WERI-Rb-1 (cell line): Measurements from ENCODE around the gene COL27A1.

Experiments
- DNase-seq: peaks from one replicate; pipeline ENCODE4 v3.0.0-alpha.2; 2020
- H3K27ac ChIP-seq: fragments of 250-450 bp; sonication (Bioruptor Pico); 2 replicates; pipeline ENCODE4 v1.5.1; 2020; ENCODE audit warnings: mild to moderate bottlenecking, moderate library complexity
- H3K27me3 ChIP-seq: fragments of 250-450 bp; sonication (Bioruptor Pico); 2 replicates; pipeline ENCODE4 v1.5.1; 2021; ENCODE audit warnings: mild to moderate bottlenecking, low read depth, moderate library complexity; ENCODE audit not compliant: insufficient read depth, severe bottlenecking
- H3K36me3 ChIP-seq: fragments of 250-450 bp; sonication (Bioruptor Pico); 2 replicates; pipeline ENCODE4 v1.5.1; 2020; ENCODE audit warnings: mild to moderate bottlenecking, moderate library complexity
- H3K4me3 ChIP-seq: 2 replicates; pipeline ENCODE4 v1.5.1; 2011; ENCODE audit warnings: low read depth, mild to moderate bottlenecking, control low read depth, low read length
- H3K9me3 ChIP-seq: fragments of 250-450 bp; sonication (Bioruptor Pico); 2 replicates; pipeline ENCODE4 v1.5.1; 2021; ENCODE audit warnings: mild to moderate bottlenecking, moderate library complexity; ENCODE audit not compliant: severe bottlenecking
- TF ChIP-seq, protein P1 (sequence below): IDR thresholded peaks from 2 replicates; pipeline ENCODE4 v1.5.1; 2011; ENCODE audit warnings: low read depth, mild to moderate bottlenecking, control low read depth, inconsistent platforms, low read length

COL27A1 gene

DNA sequence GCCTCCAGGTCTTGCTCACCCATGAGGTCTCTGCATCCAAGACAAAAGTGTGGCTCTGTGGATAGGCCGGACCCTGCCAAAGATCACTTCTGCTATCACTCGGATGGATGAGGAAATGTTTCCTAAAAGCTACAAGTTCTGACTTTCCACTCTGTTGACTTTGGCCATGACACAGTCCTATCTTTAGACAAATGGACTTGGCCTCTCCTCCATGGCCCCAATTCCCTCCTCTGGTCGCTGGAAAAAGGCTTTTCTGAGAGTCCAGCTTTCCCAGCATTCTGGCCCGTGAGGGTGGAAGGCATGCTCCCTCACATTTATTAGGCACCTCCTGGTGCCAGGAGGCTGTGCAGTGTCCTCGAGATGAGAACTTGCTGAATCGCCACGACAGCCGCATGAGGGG lies 83.1 kb downstream of the COL27A1 start:
- Histone ChIP-seq H3K36me3 (peaks cover 33% of the 10 kb centered on the region), H3K27ac (no peak overlapping the region), H3K4me3 (no peak overlapping the region), H3K27me3 (no peaks in the 10 kb centered on the region), H3K9me3 (no peaks in the 10 kb centered on the region)
- TF ChIP-seq, protein P1, sequence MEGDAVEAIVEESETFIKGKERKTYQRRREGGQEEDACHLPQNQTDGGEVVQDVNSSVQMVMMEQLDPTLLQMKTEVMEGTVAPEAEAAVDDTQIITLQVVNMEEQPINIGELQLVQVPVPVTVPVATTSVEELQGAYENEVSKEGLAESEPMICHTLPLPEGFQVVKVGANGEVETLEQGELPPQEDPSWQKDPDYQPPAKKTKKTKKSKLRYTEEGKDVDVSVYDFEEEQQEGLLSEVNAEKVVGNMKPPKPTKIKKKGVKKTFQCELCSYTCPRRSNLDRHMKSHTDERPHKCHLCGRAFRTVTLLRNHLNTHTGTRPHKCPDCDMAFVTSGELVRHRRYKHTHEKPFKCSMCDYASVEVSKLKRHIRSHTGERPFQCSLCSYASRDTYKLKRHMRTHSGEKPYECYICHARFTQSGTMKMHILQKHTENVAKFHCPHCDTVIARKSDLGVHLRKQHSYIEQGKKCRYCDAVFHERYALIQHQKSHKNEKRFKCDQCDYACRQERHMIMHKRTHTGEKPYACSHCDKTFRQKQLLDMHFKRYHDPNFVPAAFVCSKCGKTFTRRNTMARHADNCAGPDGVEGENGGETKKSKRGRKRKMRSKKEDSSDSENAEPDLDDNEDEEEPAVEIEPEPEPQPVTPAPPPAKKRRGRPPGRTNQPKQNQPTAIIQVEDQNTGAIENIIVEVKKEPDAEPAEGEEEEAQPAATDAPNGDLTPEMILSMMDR: no peak
- no peak for DNase-seq

DNA sequence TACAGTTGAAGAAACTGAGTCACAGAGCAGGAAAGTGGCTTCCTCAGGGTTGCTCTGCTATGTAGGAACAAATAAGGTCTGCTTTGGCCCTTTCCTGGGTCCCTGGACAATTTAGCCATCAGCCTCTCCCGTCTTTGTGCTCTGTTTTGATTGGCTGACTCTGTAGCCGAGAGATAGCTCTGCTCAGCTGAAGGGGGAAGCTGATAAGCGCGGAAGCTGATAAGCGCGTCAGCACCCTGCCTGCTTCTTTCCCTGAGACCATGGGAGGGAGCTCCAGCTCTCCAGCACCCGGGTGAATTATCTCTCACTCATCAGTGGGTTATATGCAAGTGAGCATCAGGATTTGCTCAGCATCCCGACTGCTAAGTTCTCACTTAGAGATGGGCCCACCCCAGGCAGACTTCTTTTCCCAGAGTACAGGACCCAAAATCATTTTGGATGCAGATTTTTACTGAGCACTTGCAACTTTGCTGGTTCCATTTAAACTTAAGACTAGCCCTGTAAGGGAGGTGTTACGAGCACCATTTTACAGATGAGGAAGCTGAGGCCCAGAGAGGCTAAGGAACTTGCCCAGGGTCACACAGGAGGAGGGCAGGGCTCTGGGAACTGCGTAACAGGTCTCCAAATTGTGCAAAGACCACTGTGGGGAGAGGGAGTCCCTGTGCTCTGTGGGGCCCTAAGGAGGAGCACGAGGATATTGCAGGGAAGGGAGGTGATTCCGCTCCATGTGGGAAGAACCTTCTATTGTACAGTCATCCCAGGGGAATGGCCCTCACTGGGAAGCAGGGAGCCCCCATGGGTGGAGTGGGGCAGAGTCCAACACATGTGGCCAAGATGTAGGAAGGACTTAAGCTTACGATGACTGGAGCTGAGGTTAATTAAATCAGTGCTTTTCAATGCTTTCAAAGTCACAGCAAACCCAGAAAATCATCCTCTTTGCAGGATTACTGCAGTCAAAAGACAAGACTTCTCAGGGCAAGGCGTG lies 83.8 kb downstream of the COL27A1 start:
- H3K36me3 ChIP-seq: peaks cover 33% of the 10 kb centered on the region
- no peaks in the 10 kb centered on the region for H3K9me3 ChIP-seq
- H3K27ac ChIP-seq: peak overlapping the region; percentile 3; the same call in 1 of the 2 replicates
- no peak overlapping the region for H3K4me3 ChIP-seq
- TF ChIP-seq, protein P1: peak; percentile 92
- H3K27me3 ChIP-seq: no peaks in the 10 kb centered on the region
- DNase-seq: peak; percentile 87

- Histone ChIP-seq H3K27me3 (no peaks in the 10 kb centered on the region), H3K27ac (peak overlapping the region; percentile 31), H3K9me3 (no peaks in the 10 kb centered on the region), H3K4me3 (no peak overlapping the region), H3K36me3 (peaks cover 34% of the 10 kb centered on the region)
- TF ChIP-seq, protein P1: no peak
- no peak for DNase-seq
Measured at GRCh38 chr9:114240216-114240615, 84.9 kb downstream of the COL27A1 start.

DNA sequence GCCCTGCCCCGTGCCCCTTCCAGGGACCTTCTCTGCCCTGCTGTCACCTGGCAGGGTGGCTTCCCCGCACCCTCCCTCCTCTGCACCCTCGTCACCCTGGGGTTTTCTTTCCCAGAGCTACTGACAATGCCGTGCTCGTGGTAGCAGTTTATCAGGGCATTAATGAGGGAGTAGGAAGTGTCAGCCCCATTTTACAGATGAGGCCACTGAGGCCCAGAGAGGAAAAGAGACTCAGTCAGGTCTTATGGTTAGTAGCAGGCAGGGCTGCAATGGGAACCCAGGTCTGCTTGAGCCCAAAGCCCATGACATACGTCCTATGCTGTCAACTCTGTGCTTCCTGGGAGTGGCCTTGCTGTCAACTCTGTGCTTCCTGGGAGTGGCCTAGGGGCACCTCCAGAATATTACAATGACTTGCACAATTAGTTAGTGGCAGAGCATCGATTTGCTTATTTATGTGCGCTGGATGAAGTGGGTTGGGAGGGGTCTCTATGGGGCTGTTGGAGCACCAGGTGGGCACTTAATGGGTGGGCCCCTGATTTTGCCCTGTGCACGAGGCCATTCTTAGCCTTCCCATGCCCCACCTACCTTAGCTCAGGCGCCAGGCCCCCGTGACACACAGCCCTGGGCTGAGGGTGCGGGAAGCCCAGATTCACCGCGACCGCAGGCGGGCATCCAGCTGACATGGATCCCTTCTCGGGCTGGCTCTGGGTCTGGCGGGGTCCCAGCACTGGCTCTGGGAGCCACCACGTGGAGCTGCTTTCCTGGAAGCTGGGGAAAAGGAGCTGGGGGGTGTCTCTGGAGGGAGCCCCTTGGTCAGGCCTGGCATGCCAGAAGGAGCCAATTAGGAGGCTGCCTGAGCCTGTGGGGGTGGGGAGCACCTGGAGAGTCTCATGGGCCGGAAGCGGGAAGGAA lies 85.6 kb downstream of the COL27A1 start:
- H3K4me3 ChIP-seq: no peak overlapping the region
- no peaks in the 10 kb centered on the region for H3K27me3 ChIP-seq
- no peak overlapping the region; the same call in 1 of the 2 replicates for H3K27ac ChIP-seq
- H3K36me3 ChIP-seq: peaks cover 41% of the 10 kb centered on the region
- TF ChIP-seq, protein P1: no peak
- no peaks in the 10 kb centered on the region for H3K9me3 ChIP-seq
- no peak for DNase-seq

DNA sequence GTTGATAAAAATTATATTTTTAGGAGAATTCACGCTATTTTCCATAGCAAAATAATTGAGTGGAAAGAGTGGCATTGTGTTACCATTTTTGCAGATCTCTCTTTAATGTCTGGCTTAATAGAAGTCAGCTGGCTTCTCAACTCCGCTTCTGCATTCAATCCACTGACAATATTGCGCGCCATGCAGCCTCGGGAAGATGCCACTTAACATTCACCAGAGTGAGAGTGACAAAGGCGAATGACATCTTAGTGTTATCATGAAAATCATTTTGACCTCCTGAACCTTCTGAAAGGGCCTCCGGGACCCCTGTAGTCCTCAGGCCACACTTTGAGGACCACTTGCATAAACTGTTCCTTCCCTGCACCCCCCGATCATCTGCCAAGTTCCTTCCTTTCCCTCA lies 87.5 kb downstream of the COL27A1 start:
- Histone ChIP-seq H3K36me3 (peaks cover 47% of the 10 kb centered on the region), H3K27ac (no peak overlapping the region), H3K4me3 (no peak overlapping the region), H3K27me3 (no peaks in the 10 kb centered on the region), H3K9me3 (no peaks in the 10 kb centered on the region)
- TF ChIP-seq, protein P1: no peak
- no peak for DNase-seq
